Measurements from ENCODE around the gene ADGRE2. TPM values are rescaled to one million over a fixed set of nuclear protein-coding genes. Genes with fewer than 3 reads are reported as not detected.
"Not testable (repeated sequence)": the region's sequence is repeated elsewhere in the genome, so short reads cannot be mapped to it uniquely, and the experiment has no call there.

ADGRE2 gene
- total and polyA plus RNA-seq, 2 experiments from 2014 or later, result 2.4 TPM

- TF ChIP-seq ETS1 (IDR thresholded peaks at IDR 0.05) (no peak), ZNF331 (CRISPR knock-in tag; IDR thresholded peaks at IDR 0.05; ENCODE audit: low read depth) (no peak), ZNF114 (CRISPR knock-in tag; IDR thresholded peaks at IDR 0.05) (no peak), POLR2AphosphoS5 (IDR thresholded peaks at IDR 0.05; ENCODE audit: low read depth) (no peak), NANOG (IDR thresholded peaks at IDR 0.05; ENCODE audit: borderline replicate concordance) (no peak)
These were observed 2.3 kb downstream of the ADGRE2 start (continued) for GRCh38 chr19:14775869-14776586.

GRCh38 chr19:14775326-14775725 lies 3.0 kb downstream of the ADGRE2 start:
- H3K27me3 ChIP-seq (ENCODE audit: insufficient read depth); H3K27ac Mint-ChIP-seq; ATAC-seq; H4K20me1 ChIP-seq (replicated peaks; ENCODE audit: insufficient read depth); H3K9me3 Mint-ChIP-seq; H3F3A ChIP-seq (replicated peaks; ENCODE audit: low read depth); H3K36me3 Mint-ChIP-seq (ENCODE audit: low read depth); H3K79me2 ChIP-seq (replicated peaks; ENCODE audit: insufficient read depth); H3K4me1 ChIP-seq (ENCODE audit: insufficient read depth); H3K9me2 ChIP-seq (ENCODE audit: insufficient read depth); H3K4me1 Mint-ChIP-seq; H3K36me3 ChIP-seq (ENCODE audit: insufficient read depth); DNase-seq (ENCODE audit: low spot score); H3K27ac ChIP-seq (ENCODE audit: low read depth): not testable (repeated sequence)
- Histone ChIP-seq H2AFZ (peak overlapping the region; percentile 98), H3K4me3 (peak overlapping the region; percentile 66), H3K4me2 (peak overlapping the region; percentile 87; the same call in 1 of the 2 replicates)
- Mint-ChIP-seq H3K27me3 (ENCODE audit: insufficient read depth, low read depth, poor library complexity) (peaks cover 10% of the 10 kb centered on the region), H3K4me3 (peak overlapping the region; percentile 84; the same call in 2 of the 3 replicates)

GRCh38 chr19:14774373-14774772 lies 4.0 kb downstream of the ADGRE2 start:
- no peak for ATAC-seq
- no peak for TF ChIP-seq EZH2 (IDR thresholded peaks at IDR 0.05; ENCODE audit: low read depth, unreplicated experiment)
- TF ChIP-seq ETS1 (IDR thresholded peaks at IDR 0.05), result no peak
- no peak for TF ChIP-seq POLR2AphosphoS5 (IDR thresholded peaks at IDR 0.05; ENCODE audit: low read depth)
- no peak for TF ChIP-seq ZNF114 (CRISPR knock-in tag; IDR thresholded peaks at IDR 0.05)
- TF ChIP-seq ZNF331 (CRISPR knock-in tag; IDR thresholded peaks at IDR 0.05; ENCODE audit: low read depth), result no peak
- no peak for TF ChIP-seq REST (IDR thresholded peaks at IDR 0.05; ENCODE audit: unreplicated experiment)
- TF ChIP-seq EZH2phosphoT487 (IDR thresholded peaks at IDR 0.05; ENCODE audit: unreplicated experiment), result no peak
- no peak for TF ChIP-seq JUNB (IDR thresholded peaks at IDR 0.05; ENCODE audit: unreplicated experiment)

More at GRCh38 chr19:14774373-14774772, 4.0 kb downstream of the ADGRE2 start:
- Mint-ChIP-seq H3K4me1 (peaks cover 8% of the 10 kb centered on the region), H3K27me3 (ENCODE audit: insufficient read depth, low read depth, poor library complexity) (peaks cover 10% of the 10 kb centered on the region), H3K4me3 (no peak overlapping the region), H3K36me3 (ENCODE audit: low read depth) (peaks cover 10% of the 10 kb centered on the region; the same call in 2 of the 3 replicates), H3K9me3 (no peaks in the 10 kb centered on the region; the same call in 2 of the 3 replicates), H3K27ac (no peak overlapping the region)
- no peaks in the 10 kb centered on the region for H3K79me2 ChIP-seq (replicated peaks; ENCODE audit: insufficient read depth)
- H3K4me3 ChIP-seq, result no peak overlapping the region
- no peak overlapping the region for H3K4me2 ChIP-seq
- H3K36me3 ChIP-seq (ENCODE audit: insufficient read depth), result no peaks in the 10 kb centered on the region
- no peaks in the 10 kb centered on the region; the same call in 1 of the 2 replicates for H3K4me1 ChIP-seq (ENCODE audit: insufficient read depth)
- no peak overlapping the region for H3K27ac ChIP-seq (ENCODE audit: low read depth)
- peaks cover 3% of the 10 kb centered on the region; the same call in 1 of the 2 replicates for H3K27me3 ChIP-seq (ENCODE audit: insufficient read depth)
- no peaks in the 10 kb centered on the region for H3K9me2 ChIP-seq (ENCODE audit: insufficient read depth)
- no peaks in the 10 kb centered on the region for H4K20me1 ChIP-seq (replicated peaks; ENCODE audit: insufficient read depth)
- DNase-seq (ENCODE audit: low spot score), result no peak
- H2AFZ ChIP-seq, result no peak overlapping the region
- no peaks in the 10 kb centered on the region for H3F3A ChIP-seq (replicated peaks; ENCODE audit: low read depth)

All from GM23338 (cell line).